Measurements from ENCODE around the gene IL22.
A peak's percentile ranks its signal among the peaks of the same experiment; 100 is the strongest.

The IL22 gene, protein sequence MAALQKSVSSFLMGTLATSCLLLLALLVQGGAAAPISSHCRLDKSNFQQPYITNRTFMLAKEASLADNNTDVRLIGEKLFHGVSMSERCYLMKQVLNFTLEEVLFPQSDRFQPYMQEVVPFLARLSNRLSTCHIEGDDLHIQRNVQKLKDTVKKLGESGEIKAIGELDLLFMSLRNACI

DNA sequence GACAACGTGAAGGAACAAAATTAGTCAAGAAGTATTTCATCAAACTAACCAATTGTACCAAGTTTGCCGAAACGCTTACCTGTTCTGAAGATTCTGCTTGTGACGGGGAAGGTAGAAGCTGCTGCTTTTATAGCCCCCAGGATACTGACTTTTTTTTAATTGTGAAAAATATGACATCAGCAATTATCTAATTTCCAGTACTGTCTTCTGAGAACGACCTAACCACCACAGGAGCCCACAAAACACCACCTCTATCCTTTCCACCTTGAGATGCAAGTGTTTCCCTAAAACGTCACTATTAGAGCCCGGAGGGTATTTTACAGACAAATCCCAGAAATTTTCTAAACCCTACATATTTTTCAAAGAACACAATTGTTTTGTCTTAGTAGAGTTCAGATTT lies at the start of gene IL22:
Gene IL22, minus strand, starts transcription at position 101 of the 400 bp plus-strand sequence. CDS start 156 bp downstream, outside the sequence.
- no peak for DNase-seq

DNA sequence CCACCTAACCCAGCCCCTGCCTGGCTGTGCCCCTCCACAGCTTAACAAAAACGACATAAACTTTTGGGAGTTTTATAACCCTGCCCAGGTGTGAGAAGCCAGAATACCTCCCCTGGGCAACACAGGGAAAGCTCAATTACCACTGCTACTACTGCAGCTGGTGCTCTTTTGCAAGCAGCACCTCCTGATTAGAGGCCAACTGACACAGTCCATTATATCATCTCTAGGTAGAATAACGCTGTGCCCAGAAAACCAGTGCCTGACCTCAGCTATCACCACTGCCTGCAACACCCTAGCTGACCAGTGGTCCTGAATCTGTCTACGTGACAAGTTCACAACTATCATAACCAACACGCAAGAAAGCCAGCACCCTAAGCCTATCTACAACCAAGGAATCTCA lies 44.5 kb upstream of the IL22 start:
- no peak for DNase-seq

DNA sequence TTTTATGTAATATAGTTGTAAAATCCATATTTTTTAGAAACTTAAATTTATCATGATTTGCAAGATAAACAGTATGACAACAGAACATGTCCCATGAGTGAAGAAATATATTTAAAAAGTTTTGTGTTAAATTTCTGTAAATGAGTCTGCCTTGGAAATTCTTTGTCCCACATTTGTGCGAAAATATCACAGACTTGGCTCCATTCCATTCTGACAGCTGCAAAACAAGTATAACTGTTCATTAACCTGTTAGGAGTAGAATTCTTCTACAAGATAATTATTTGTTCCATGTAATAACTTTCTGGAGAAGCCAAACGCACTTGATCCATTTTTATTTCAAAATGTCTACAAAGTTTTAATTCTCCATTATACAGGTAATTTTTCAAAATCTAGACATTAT lies 40.8 kb upstream of the IL22 start:
- no peak for DNase-seq

DNA sequence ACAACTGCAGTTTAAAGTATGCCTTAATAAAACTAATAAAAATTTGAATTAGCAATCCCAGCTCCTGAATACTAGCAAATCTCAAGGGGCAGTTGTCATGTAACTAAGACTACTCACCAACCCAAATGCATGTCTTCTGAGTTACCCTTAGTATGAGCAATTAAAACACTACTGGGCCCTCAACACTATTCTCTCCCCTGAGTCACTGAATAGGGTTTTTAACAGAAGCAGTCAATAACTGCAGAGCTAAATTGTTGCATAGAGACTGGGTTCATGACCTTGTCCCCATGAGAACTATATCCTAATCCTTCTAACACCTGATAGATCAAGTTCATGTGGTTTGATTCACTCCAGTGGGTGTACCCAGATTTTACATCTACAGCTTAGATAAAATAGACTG lies 39.9 kb upstream of the IL22 start:
- DNase-seq, result no peak

DNA sequence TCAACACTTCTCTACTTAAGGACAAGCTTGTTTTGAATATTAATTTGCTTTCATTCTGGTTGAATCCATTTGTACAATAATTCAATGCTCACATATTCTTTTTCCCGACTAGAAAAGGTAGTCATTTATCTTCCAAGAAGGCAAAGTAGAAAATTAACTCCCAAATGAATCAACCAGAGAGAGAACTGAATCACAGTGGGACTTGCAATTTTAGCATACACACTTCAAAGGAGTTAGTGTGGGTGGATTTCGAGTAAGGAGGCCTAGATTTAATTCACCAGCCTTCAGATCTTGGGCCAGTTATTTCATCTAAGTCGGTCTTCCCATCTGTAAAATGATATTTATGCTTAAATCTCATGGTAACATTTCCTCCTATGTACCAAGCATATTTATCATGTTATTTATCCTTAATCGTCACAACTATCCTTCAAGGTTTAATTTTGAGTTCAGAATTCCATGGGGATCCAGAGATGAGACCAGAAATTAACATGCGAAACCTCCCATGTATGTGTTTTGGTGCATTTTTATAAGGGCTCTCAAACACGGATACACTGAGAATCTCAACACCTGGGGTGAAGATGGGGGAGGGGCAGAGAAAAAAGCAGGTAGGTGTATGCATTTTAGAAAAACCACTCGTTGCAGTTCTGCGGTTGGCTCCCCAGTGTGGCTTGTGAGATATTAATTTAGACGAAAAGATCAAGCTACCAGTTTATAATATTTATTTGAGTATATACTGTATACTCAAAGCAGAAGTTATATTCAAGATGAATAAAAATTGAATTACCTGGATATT lies 38.9 kb upstream of the IL22 start:
- DNase-seq, result no peak

DNA sequence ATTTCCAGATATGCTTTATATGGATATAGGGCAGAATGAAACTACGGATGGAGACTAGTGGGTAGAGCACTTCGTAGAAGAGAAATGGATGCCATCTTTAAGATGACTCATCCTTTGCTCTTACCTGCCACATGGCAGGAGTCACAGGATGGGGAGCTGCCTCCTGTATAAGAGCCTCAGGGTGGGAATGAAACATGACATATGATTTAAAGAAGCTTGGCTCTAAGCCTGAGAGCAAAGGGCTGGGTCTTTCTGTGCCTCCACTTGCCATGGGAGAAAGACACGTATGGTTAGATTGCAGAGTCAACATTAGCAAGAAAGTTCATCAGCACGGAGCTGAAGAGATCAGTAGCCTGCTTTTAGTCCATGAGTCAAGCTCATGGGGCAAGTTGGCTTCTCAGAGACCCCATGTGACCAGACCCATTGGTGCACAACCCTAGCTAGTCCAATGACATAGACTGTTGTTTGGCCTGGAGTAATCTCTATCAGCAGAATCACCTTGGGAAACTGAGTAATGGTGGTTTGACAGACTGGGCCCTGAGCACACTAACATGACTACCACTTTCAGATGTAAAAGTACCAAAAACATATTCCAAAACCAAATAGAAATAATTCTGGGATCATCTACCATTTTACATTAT lies 38.1 kb upstream of the IL22 start:
- DNase-seq, result no peak

DNA sequence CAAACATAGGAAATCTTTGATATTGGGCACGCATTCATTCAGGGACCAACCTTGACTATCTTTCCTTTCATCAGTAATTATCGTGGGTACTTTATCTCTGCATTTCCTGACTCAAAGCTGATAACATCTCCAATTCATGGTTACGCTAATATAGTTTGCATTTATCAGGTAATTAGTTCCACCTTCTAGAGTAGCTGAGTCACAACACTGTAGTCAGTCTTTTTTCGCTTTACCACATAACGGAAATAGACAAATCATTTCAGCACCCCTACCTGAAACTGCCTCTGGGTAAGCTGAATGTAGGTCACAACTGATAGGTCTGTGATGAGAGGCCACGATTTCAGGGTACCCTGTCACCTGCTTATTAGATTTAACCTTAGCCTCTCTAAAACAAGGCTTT lies 36.7 kb upstream of the IL22 start:
- DNase-seq, result peak in 1 of 2 donors; percentile 66

DNA sequence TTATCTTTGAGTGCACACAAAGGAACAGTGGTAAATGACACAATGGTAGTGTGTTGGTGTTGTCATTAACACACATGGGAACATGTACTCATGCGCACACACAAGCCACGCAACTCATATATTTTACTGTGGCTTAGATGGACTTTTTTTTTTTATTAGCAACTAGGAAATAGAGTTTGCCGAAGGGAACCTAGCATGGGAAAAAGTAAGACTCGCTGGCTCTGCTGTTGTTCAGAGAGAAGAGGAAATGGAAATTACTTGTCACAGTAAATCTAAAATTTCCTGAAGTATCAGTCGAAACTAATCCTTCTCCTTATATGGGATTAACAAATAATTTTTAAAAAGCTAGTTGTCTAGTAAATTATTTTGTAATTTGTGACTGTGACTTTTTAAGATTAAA lies 33.7 kb upstream of the IL22 start:
- no peak for DNase-seq

DNA sequence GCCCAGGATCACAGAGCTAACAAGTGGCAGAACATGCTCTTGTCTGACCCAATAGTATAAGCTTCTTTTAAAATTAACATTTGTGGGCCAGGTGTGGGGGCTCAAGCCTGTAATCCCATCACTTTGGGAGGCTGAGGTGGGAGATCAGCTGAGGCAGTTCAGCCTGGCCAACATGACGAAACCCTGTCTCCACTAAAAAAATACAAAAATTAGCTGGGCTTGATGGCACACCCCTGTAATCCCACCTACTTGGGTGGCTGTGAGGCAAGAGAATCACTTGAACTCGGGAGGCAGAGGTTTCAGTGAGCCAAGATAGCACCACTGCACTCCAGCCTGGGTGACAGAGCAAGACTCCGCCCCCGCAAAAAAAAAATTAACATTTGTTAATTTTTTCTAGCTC lies 33.0 kb upstream of the IL22 start:
- no peak for DNase-seq

DNA sequence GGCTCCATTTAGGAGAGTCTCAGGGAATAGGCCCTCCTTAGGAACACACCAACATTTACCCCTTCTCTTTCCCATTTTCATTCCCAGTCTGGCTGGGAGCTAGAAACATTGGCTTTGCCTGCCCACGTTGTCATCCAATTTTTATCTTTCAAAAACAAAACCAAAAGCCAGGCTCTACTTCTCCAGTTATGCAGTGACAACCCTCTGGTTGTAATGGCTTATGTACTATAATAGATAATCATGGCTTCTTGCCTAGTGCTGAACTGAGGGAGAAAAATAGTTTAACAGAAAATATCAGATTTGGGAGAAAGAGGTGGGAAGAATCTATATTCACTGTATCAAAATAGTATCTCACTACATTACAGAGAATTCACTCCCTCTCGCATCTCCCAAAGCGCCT lies 32.1 kb upstream of the IL22 start:
- no peak for DNase-seq

DNA sequence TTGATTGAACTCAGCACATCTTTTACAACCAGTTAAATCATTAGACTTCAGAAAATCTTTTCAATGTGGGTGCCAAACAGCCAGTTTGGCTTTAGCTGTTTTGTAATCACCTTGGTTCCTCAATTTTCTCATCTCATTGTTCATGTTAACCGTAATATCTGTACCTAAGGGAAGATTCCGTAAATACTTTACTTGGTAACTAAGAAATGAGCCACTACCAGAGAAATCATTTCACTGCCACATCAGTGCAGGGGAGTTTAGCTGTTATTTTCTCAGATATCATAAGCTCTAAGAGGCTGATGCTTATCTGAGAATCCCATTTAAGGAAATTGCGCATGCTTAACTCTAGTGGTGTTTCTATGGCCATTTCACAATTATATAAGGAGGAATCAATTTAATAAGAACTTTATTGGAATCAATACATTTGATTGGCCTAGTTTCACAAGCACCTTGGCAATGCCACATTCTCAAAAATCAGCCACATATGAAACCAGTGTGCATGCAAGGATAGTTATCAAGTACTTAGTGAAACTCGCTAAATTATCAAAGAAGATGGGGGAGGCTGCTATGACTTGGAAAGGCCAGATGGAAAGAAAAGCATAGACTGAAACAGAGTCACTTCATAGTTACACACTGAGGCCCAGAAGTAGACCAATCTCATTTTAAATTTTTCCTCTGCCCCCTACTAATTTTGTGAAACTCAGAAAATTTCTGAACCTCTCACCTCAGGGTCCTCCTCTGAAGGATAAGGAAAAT lies 28.1 kb upstream of the IL22 start:
- no peak for DNase-seq

DNA sequence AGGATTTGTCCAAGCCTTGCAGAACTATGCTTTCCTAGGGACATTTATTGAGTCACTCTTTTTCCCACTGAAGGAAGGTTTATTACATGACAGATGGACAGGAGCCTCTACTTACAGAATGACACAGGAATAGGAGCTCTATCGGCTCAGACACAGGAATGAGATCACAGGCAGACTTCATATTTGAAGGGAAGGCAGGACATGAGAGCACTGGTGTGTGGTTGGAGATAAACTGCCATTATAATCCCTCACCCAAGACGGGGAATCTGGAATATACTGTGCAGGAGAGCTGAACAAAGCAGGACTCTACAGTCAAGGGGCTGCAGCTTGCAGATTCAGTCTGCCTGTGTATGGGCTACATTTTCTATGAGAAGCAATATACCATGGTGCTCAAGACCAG lies 26.8 kb upstream of the IL22 start:
- DNase-seq, result no peak

DNA sequence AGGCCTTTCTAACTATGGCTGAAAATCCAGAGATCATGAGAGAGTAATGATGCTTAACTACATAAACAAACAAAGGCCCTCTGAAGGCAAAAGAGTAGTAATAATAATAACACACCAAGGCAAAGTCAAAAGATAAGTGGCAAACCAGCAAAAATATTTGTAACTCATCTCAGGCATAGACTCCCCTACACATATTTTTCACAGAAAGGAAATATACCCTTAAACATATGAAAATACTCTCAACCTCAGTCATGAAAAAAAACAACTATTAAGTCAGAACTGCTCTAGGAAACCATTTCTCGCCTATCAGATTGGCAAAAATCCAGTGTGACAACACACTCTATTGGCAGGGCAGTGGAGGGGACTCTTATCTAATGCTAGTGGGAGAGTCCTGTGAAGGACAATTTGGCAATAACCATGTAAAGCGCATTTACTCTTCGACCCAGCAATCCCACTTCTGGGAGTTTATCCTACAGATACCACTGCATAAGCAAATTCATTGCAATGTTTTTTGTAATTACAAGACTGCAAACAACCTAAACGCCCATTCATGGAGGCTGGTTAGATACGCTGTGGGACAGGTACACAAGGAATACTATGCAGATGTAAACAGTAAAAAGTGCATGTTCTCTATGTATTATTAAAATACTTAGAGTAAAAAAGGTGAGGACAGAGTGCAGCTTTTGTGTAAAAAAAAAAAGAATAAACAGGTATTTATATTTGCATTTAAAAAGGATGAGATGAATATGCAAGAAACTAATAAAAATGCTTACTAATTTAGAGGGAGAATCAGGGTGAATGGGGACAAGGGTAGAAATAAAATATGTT lies 26.0 kb upstream of the IL22 start:
- no peak for DNase-seq

DNA sequence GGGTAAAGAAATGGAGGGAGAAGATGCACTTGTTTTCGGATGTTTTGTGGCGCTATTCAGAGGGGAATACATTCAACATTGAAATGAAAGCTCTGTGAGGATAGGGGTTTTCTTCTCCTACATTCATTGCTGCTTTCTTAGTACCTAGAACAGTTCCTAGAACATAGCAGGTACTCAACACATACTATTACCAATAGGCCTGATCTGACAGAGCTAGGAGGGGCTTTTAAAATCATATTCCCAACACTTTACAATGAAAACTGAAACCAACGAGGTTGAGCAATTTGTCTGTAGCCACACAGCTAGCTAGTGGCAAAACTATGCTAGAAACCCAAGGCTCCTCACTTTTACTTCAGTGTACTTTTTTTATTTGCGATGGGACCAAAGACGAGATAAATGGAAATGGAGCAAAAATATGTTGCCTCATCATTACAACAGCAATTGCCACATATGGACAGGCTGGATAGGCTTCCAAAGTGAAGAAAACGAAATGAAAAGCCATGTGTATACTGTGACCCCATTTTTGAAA lies 23.1 kb upstream of the IL22 start:
- DNase-seq, result no peak

DNA sequence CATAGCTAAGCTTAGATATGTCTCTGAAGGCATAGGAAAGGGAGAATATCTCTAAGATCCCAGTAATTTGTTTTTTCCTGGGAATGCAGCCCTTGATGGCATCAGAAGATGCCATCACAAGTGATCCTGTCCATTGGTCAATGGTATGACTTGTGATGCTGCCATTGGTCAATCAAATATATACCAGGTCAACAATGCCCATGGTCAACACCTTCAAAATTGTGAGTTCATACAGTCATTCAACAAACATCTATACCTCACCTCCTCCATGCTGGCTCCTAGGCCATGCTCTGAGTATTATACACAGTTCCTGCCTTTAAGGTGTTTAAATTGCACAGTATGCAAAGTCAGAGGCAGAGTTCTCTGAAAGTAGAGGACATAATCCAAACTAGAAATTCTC lies 19.3 kb upstream of the IL22 start:
- no peak for DNase-seq

DNA sequence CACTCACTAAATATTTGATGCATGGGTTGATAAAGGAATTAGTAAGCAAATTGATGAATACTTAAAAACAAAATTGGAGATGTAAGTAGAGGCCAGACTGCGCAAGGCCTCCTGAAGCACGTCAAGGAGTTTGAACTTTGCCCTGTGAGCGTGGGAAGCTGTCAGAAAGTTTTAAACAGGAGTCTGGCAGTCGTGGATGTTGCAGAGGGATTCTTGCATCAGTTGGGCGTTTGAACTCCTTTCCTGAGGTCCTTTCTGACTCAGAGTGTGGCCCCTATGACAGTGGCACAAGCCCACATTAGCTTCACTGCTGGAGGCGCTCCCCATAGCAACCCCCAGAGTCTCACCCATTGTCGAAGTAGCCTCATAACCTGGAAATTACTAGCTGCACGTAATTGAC lies 17.9 kb upstream of the IL22 start:
- no peak for DNase-seq

DNA sequence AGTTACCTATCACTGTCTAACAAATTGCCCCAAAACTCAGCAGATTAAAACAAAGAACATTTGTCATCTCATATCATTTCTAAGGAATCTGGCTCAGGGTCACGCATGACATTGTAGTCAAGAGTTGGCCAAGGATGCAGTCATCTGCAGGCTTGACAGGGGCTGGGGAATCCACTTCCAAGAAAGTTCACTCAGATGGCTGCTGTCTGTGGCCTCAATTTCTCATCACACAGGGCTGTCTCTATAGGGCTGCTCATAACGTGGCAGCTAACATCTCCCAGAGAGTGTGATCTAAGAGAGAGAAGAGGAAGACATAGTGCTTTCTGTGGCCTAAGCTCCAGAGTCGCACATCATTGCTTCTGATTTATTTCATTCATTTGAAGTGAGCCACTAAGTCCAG lies 17.0 kb upstream of the IL22 start:
- DNase-seq, result no peak

DNA sequence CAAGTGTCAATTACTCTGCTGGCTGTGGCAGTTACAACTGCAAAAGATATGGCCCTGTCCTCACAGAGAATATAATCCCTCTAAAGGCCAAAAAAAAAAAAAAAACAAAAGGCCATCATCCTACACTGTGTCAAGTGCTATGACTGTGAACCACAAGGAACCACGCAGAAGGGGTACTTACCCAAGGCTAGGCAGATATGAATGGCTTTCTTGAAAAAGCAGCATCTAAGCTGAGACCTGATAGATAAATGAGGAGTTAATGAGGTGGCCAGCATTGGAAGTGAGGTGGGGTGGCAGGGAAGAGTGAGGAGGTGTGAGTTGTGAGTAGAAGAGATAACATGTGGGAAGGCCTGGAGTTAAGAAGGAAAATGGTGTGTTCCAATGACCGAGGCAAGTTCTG lies 16.4 kb upstream of the IL22 start:
- DNase-seq, result no peak

DNA sequence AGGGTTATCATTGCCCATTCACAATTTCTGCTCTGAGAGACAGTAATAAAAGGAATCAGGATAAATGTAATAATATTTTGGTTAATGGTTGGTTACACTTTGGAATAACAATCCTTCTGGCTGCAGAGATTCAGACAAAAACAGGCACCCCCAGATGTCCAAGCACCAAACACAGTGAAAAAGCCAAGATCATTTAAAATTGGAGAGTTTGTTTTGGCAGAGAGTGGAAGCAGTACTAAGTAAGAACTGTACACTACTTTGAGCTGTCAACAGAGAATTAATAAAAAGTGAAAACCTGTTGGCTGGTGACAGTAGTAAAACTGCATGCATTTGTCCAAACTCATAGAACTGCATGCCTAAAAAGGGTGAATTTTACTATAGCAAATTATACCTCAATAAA lies 15.6 kb upstream of the IL22 start:
- no peak for DNase-seq

DNA sequence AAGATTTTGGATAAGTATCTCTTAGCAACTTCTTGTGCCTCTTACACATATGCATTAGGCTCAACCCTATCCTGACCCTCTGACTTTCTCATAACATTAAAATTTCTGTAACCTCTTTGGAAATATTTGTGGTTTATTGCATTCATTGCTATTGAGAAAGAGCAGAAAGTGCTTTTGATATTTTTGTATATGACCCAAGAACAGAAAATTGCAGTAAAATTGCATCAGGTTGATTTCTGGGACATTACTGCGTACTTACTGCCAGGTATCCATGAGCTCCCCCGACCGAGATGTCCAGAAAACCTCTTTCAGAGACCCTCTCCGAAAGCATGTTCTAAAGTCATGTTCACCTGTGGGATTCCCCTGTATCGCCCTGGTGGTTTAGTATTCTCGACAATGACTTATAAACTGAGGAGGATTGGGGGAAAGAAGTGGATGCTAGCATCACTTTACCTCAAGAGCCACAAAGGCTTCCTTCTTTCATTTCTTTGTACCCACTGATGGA lies 14.5 kb upstream of the IL22 start:
- DNase-seq, result no peak

DNA sequence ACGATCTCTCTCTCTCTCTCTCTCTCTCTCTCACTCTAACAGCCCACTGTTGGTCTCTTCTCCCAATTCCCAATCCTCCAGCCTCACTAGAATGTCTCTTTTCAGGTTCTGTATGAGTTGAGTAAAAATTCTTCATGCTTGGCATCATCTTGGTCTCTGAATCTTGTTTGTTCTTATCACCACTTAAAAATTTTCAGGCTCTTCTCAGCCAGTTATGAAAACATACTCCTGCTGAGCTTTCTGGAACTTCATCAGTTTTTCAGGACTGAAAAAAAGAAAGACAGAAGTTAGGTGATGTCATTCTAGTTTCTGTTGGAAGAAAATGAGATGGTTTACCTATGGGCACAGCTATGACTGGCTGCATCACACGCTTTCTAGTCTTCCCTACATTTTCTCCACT lies 11.5 kb upstream of the IL22 start:
- DNase-seq, result no peak

DNA sequence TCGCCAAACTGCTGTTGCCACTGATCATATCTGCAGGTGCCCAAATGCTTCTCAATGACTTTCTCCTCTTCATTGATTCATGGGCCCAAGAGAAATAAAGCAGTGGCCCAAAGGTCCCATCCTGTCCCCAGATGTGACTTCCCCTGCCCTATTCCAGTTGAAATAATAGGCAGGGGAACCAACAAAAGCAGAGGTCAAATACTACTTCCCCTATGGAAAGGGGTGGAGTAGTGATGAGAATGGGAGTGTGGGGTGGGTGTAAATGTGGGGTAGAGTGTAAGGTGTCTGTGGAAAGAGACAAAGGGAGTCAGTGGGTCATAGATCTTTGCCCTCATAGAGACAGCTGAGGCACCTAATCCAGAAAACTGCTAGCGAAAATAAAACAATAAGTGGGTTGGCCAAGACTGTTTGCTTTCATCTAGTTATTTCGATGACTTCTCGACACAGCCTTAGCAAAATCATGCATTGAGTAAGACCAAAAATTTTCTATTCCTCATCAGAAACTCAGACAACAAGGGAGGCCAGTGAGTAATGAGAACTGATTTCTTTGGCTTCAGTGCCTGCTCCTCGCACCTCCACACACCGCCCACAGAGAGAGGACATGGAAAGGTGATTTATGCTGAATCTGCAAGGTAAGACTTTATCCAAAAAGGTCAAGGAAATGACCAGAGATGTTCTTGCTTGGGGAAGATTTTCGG lies 10.9 kb upstream of the IL22 start:
- DNase-seq, result no peak

Data from CD4-positive, alpha-beta T cell treated with Interleukin-4 for 1 hour (primary cell).